Inflammatory macrophage (primary cell): Measurements from ENCODE around the gene FGF11.
"Not testable (repeated sequence)": the region's sequence is repeated elsewhere in the genome, so short reads cannot be mapped to it uniquely, and the experiment has no call there.

Experiments used
- DNase-seq, 2 donors: peaks; one replicate each; pipeline ENCODE4 v3.0.0-alpha.2; 2020 to 2022

FGF11 gene

DNA sequence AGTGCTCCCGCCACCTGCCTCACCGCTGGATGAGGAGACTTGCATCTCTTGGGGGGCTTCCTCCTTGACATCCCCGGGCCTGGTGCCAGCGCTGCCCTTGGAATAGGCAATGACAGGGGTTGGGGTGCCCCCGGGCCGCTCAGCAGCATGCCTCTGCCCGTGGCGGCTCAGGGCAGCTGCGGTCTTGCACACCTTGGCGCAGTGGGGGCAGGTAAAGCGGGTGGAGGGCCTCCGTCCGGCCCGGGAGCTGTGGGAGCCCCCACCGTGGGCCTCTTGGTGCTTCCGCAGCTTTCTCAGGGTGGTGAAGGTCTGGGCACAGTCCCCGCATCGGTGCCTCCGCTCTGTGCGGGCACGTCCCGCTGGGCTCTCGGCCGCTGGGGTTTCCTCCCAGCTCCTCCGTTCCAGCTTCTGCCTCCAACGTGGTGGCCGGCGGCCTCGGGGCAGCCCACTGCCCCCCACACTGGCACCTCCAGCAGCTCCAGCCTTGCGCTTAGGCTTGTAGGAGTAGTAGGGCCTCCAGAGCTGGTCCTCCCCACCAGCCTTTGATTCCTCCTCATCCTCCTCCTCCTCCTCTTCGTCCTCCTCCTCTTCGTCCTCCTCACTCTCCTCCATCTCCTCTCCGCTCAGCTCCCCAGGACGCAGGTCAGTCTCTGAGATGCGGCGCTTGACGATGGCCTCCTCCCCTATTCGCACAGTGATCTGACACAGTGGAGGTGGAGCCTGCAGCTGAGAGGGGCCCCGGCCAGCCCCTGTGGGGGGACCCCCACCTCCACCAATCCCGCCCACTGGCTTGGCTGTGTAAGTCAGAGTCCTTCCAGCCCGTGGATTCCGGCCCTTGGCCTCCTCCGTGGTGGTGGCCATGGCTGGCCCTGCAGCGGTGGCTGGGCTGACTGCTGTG is 23.4 kb downstream of the FGF11 start:
- no peak for DNase-seq

DNA sequence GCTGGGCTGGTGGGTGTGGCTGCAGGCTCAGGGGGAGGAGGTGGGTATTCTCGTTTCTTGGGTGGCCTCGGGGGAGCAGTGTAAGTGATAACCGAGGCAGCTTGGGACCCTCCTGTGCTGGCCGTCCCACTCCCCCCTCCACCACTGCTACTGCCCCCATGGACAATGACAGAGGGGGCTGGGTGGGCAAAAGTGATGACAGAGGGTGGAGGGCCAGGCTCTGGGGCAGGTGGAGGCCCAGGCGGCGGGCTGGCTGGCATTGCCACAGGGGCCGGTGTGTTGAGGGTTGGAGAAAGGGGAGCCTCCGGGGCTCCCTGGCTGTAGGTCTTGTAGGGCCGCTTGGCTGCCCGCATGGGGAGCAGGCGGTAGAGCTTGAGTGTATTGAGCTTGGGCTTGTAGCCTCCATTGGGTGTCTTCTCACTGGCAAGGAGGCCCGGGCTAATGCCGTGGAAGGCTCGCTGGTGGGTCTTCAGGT is 24.1 kb downstream of the FGF11 start:
- DNase-seq: no peak

DNA sequence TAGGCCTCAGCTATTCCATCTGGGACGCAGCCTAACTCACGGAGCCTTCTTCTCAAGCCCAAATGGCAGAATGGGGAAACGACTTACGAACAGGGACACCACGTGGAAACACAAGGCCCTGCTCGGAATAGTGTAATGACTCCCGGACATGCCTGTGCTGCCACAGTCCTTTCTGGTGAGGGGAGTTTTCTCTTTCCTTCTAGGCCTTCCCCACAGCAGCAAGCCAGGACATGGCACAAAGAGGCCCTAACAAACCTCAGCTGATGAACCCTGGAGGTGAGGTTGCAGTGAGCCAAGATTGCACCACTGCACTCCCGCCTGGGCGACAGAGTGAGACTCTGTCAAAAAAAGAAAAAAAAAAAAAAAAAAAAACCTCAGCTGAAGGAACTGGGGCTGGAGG is 24.8 kb downstream of the FGF11 start:
- no peak for DNase-seq

DNA sequence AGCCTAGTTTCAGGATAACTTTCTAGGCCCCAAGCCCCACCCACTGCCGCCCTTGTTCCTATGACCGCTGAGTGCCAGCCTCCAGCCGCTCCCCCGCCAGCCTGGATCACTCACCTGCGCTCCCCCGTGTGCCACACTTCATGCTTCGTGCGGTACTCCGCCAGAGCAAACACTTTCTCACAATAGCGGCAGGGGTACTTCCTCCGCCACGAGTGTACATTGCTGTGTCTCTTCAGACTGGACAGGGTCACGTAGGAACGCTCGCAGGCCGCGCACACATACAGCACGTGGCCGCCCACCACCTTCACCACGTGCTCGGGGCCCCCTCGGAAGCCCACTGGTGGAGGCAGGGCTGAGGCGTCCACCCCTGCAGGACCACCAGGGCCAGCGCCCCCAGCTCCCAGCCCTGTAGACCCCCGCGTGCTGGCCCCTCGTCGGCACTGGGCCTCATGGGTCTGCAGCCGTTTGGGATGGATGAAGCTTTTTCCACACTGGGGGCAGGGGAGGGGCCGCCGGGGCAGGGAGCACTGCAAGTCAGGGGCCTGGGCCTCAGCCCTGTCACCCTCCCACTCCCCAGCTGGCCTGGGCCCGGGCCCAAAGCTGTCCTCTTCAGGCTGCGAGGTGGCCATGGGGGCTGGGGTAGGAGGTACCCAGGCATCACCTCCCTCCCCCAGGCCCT is 26.4 kb downstream of the FGF11 start:
- DNase-seq: no peak

DNA sequence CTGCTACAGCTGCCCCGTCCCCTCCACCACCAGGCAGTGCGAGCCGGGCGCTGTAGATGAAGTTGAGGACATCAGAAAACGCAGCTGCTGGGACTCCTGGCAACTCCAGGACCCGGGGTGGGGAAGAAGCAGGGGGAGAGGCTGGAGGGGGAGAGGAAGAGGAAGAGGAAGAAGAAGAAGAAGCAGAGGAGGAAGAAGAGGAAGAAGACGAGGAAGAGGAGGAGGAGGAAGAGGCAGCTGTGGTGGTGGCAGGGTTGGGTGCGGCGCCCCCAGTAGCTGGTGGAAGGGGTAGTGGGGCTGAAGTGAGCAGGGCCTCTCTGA is 27.0 kb downstream of the FGF11 start:
- no peak for DNase-seq

DNA sequence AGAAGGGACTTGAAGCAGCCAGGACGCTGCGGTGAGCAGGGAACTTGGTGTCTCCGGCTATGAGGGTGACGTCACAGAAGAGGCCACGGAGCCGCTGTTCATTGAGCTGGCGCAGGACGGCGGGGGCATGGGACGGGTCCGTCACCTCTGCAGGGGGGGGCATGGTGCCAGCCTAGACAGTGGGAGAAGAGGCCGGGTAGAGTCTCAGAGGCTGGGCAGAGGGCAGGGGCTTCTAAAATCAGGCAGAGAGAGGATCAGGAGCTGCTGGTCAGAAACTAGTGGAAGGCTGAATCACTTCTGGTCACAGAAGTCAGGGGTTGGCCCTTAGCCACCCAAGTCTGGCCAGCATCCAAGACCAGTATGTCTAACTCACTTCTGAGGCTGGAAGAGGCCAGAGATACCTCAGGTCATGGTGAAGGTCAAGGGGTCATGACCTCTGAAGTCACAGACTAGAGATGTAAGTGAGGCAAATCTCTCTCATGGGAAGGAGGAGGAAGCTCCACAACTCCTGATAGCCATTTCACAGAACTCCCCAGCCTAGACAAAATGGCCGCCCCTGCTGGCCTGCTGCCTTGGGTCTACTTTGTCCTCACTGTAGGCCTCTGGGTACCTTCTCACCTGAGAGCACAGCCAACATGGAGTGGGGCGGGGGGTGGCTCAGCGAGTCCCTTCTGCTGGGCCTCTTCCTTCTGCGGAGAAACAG is 27.5 kb downstream of the FGF11 start:
- peak; percentile 62 to 74 for DNase-seq

DNA sequence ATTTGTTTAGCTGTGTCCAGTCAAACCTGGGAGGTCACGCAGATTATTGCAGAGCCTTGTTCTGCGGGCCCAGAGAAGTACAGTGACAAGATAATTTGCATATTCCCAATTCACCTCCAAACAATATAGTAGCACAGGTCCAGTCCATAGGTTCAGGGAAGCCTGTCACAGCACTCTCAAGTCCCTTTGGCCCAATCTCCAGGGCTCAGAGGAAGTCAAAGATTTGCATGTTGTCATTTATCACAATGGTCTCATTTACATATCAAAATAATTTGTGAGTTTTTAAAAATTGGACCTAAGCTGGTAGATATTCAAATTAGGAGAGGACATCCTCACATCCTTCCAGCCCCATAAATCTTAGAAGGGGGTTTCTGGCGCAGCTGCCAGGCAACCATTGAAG is 28.2 kb downstream of the FGF11 start:
- no peak for DNase-seq

DNA sequence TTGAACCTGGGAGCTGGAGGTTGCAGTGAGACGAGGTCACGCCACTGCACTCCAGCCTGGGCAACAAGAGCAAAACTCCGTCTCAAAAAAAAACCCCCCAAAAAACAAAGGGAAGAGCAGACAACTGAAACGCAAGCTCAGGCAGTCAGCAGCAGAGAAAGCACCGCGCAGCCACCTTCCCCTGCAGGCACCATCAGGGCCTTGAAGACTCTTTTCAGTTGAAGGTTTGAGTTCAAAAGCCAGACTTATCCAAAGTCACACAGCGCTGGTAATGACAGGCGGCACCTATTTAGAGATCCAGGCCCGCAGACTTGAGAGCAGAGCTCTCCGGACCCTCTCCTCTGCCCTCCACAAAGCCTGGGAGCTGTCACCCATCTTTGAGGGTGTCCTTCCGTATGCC is 29.0 kb downstream of the FGF11 start:
- DNase-seq: no peak

DNA sequence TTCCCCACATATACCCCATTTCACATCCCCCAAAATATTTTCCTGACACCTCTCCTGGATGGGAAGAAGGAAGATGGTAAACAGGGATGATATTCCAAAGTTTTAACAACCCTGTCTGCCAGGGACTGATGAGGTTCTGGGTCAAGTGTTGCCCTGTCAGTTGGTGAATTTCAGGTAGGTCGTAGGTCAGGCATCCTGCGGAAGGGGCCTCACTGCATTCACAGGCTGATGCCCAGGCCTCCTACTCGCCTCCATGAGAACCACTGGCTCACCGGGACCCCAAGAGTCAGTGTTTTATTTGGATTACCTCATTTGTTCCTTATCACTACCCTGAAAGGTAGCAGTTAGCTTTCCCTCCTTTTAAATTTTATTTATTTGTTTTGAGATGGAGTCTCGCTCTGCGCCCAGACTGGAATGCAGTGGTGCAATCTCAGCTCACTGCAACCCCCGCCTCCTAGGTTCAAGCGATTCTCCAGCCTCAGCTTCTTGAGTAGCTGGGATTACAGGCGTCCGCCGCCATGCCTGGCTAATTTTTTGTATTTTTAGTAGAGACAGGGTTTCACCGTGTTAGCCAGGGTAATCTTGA is 29.6 kb downstream of the FGF11 start:
- DNase-seq: no peak

DNA sequence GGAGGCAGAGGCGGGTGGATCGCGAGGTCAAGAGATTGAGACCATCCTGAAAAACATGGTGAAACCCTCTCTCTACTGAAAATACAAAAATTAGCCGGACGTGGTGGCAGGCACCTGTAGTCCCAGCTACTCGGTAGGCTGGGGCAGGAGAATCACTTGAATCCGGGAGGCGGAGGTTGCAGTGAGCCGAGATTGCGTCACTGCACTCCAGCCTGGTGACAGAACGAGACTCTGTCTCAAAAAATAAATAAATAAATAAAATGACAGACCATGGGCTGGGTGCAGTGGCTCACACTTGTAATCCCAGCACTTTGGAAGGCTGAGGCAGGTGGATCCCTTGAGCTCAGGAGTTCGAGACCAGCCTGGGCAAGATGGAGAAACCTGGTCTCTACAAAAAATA is 30.5 kb downstream of the FGF11 start:
- not testable (repeated sequence) for DNase-seq

DNA sequence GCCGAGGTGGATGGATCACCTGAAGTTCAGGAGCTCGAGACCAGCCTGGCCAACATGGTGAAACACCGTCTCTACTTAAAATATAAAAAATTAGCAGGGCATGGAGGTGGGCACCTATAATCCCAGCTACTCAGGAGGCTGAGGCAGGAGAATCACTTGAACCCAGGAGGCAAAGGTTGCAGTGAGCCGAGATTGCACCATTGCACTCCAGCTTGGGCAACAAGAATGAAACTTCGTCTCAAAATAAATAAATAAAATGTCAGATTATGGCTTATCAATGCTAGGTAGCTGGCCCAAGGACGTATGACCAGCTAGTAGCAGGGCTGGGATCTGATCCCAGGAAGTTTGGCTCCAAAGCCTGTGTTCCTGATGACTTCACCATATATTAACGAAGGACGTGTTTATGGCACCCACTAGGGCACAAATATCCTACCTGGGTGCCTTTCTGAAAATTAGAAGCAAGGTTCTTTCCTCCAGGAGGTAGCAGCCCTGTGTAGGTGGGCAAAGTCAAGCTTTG is 31.2 kb downstream of the FGF11 start:
- DNase-seq: not testable (repeated sequence)

DNA sequence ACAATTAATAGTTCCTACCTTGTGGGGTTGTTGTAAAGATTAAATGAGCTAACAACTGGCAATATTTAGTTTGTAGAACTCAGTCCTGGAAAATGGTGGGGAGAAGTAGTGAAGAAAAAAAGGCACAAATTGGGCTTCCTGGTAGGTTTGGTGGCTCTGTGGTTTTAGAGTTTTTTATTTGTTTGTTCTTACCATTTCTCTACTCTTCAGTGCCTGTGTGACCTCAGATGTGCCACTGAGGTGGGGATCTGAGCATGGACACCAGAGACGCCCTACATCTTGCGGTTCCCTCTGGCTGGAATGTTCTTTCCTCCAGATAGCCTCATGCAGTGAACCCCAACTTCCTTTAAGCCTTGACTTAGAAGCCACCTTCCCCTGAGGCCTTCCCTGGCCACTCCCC is 32.4 kb downstream of the FGF11 start:
- no peak for DNase-seq

DNA sequence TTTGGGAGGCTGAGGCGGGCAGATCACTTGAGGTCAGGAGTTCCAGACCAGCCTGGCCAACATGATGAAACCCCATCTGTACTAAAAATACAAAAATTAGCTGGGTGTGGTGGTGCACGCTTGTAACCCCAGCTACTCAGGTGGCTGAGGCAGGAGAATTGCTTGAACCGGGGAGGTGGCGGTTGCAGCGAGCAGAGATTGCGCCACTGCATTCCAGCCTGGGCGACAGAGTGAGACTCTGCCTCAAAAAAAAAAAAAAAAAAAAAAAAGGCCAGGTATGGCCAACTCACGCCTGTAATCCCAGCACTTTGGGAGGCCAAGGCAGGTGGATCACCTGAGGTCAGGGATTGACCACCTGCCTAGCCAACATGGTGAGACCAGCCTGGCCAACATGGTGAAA is 35.5 kb downstream of the FGF11 start:
- DNase-seq: not testable (repeated sequence)

DNA sequence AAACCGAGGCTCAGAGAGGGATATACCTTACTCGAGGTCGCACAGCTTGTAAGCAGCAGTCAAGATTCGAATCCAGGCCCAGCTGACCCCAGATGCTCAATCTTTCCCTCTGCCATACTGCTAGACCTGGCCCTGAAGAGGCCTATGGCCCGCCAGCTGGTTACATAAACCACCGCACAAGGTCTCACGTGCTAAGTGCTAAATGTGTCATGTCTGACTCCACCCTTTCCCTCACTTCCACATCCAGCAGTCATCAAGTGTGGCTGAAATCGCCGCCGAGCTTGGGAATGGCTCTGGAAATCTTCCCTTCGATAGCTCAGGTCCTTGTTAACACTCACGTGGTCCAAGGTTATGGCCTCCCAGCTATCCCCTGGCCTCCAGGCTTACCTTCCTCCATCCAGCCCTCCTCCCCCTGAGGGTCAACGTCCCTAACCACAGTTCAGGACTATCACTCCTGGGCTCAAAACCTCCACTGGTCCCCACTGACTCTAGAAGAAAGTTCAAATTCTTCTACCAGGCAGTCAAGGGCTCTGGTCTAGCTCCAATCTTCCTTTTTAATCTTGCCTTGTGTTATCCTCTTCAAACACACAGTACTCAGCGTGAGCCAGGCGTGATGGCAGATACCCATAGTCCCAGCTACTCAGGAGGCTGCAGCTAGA is 36.6 kb downstream of the FGF11 start:
- DNase-seq: peak; percentile 68 to 78

DNA sequence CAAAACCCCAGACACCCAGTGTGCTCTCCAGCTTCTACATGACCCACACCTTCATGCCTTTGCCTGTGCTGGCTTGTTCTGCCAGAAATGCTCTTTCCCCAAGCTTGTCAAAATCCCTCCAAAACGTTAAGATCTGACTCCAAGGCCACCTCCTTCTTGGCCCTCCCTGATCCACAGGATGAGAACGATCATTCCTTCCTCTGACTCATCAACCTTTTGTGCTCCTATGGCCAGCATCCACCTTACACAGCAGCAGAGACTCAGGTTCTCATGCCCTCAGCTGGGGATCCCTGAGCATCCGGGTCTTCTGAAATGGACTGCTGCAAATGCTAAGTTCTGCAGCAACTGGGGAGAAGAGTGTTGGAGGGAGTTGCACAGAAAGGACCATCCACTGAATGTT is 37.2 kb downstream of the FGF11 start:
- DNase-seq: no peak

DNA sequence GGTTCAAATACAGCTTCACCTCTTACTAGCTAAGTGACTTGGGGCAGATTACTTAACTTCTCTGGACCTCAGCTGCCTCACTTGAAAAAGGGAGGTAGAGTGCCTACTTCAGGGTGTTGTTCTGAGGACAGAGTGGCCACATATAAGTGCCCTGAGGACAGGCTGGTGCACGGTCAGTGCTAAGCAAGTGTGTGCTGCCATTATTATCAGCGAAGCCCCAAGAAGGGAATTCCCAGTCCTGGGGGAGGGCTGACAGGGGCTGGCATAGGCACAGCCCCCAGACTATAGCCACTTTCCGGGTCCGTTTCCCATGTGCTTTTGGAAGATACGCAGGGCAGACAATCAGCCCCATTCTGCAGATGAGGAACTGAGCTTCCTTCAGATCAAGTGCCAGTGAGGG is 37.6 kb downstream of the FGF11 start:
- DNase-seq: no peak

DNA sequence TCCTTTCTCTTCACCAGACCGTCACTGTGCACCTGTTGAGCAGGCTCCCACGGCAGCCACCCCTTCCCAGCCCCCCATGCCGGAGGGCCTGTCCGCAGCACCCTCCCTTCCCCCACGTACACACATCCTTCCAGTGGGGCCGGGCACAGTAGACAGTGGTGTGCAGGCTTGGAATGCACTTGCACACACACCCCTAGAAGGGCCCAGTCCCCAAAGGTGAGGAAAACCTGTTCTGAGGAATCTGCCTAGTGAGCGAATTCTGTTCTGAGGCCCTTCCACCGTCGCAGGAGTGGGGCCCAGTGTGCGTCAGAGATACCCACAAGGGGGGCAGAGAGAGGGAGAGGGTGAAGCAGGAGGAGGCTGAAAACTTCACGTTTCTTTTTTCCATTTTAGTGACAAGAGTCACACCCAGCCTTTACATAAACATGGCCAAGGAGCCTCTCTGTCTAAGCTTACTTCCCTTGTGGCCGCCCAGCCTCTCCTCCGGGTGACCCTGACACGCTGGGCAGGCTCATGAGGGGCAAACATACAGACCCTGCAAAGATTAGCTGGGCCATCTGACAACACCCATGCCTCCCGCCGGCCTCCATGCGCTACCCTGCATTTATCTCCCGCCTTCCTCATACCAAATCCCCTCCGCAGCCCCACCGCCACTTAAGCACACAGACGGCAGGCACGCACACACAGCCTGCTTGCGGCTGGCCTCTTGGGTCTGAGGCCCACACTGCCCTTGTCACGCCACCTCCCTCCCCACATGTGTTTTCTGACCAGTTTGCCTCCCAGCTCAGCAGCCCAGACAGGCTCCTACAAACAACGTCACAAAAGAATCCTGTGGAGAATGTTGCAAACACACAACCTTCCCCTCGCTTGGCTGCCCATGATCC is 38.3 kb downstream of the FGF11 start:
- peak; percentile 29 to 63 for DNase-seq

DNA sequence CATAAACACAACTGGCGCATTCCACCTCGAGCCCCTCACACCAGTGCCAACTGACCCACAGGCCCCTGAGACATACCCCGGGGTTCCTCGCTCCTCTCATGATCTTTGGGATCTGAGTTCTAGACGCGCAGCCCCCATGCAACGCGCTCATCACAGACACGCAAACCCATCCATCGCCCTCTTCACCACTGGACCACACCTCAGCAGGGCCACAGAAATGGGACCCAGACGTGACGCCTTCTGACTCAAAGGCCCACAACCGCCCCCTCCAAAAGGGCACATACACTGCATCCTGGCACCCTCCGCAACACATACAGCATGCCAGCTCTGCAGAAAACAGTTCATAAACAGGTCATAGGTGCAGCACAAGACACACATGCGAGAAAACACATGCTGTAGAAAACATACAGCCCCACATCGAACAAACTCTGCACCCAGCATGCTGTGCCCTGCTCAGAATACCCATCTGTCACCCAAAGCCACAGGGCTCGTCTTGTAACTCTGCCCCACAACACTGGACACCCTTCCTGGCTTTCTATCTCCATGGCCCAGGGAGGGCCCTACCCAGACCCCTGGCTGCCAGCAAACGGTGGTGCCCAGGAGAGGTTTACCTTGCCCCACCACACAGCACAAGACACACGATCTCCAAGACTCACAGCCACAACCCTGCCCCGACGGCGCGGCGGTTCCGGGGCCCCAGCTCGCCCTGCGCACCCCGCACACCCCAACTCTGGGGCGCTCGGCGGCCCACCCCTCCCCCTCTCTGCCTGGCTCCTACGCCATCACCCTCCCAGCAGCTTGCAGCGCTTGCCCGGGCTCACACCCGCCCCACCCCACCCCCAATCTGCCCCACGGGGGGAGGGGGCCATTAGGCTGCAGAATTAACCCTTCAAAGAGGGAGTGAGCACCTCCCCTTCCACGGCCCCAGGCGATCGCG is 39.2 kb downstream of the FGF11 start:
- DNase-seq: peak in 1 of 2 donors; percentile 22

DNA sequence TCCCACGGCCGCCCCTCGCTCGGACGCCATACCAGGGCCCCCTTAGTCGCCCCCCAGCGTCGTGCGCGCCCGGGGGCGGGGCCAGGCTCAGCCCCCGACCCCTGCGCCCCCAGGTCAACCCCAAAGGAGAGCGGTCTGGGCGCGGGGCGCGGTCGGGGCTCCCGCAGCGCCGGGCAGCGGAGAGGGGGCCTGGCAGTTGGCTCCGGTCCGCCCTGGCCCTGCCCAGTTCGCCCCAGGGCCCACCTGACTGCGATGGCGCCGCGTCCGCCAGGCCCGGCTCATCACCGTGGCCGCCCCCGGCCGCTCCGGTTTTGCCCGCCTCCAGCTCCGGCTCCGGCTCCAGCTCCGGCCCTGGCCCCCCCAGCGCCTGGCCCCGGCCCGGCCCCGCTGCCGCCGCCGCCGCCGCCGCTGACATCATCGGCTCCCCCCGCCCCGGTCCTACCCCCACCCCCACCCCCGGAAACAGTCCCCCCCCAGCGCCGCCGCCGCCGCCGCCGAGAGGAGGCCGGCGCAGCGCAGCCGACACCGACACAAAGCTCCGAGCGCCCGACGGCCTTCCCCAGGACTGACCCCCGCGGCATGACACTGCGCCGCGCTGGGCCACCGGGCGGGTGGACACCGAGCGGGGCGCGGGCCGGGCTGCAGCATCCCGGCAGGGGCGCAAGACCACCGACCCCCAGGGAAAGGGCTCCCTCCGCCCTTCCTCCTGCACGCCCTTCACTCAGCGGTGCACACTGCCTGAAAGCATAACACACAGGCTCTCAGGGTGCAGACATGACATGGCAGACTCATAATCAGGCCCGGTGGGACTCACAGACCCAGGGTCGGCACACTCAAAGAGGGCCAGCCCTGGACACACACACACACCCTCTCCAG is 40.1 kb downstream of the FGF11 start, which contains the start of gene ZBTB4:
ZBTB4 (minus strand) TSS at position 419 of the 876 bp plus-strand sequence. CDS start 12,830 bp downstream, outside the sequence.
- peak in 1 of 2 donors; percentile 27 for DNase-seq
